OCI-LY1 (cell line): ENCODE results near the gene HSPA12A.

Experiments
- CTCF ChIP-seq: fragments of 200-600 bp; sonication (generic), shearing (Covaris generic); IDR thresholded peaks from 2 replicates; pipeline ENCODE4 v1.5.1; 2017; ENCODE audit warnings: mild to moderate bottlenecking, antibody characterized with exemption, low read length, moderate library complexity, mixed read lengths
- EZH2 ChIP-seq: fragments of 200-600 bp; sonication (generic), shearing (Covaris generic); IDR thresholded peaks from 2 replicates; pipeline ENCODE4 v1.8.0; 2017; ENCODE audit warnings: borderline replicate concordance, mixed run types, mild to moderate bottlenecking, antibody characterized with exemption, low read length, moderate library complexity, mixed read lengths

DNA sequence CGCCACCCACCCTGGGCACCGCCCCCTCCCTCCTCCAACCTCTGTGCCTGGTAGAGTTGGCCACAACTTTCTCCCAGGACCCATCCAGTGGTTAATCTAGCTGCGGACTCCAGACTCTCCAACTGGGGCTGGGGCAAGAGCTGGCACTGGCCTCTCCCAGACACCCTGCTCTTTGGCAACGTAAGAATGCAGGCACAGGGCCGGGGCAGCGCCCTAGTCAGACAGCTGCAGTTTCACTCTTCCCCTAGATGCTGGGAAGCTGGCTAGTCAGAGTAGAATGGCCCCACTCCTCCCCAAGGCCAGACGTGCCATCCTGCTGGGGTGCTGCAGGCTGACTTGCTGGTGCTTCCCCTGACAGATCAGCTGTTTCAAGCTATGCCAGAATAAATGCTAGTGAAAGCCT, 22.1 kb downstream of the HSPA12A start:
- TF ChIP-seq EZH2, result no peak
- no peak for TF ChIP-seq CTCF
